Measurements from ENCODE around the gene CCDC102A. TPM values are rescaled to one million over a fixed set of nuclear protein-coding genes. Genes with fewer than 3 reads are reported as not detected.

Gene CCDC102A
- total RNA-seq, 2 experiments from 2014 or later = 17.2 to 18.5 TPM

DNA sequence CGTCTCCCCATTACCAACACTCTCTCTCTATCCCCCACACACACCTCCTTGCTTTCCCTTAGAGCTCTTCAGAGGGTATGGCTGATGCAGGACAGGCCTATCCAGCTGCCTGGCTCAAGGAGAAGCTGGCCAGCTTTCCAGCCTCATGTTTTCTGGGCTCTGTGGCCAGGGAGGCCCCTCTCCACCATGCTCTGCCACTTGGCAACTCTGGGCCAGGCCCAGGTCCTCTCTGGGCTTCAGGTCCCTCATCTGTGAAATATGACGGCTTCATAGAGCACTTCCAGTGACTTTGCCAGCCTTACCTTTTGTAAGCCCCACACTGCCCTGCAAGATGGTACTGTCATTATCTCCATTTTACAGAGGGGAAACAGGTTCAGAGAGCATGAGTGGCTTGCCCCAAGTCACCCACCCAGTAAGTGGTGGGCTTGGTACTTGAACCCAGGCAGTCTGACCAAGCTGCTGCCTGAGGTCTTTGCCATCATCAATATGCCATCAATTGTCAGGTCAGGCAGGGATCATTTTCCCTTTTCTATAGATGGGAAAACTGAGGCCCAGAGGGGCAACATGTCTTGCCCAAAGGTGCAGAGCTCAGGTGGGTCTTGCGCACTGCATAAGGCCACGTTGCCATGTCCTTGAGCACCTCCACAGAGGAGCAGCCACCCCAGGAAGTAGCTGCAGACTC lies 5.5 kb upstream of the CCDC102A start:
- CTCF ChIA-PET = interaction anchor here (0.9 to 2.1 kb wide), 6 partner anchors 22 to 107 kb away, joined by 3 to 17 read pairs (median 4); no protein-coding TSS in a partner anchor
- POLR2A ChIA-PET = interaction anchor here (0.5 to 1.1 kb wide), 3 partner anchors 18 to 30 kb away, joined by 3 to 5 read pairs (median 5); no protein-coding TSS in a partner anchor

- ChIA-PET CTCF (interaction anchor here (1.4 to 2.1 kb wide), 3 partner anchors 21 to 107 kb away, joined by 3 to 17 read pairs (median 7); no protein-coding TSS in a partner anchor), POLR2A (no interaction called here)
These were observed 4.8 kb upstream of the CCDC102A start for GRCh38 chr16:57540906-57541753.

- ChIA-PET CTCF (interaction anchor here (0.6 to 1.7 kb wide), 4 partner anchors 21 to 240 kb away, joined by 3 to 7 read pairs (median 4); no protein-coding TSS in a partner anchor), POLR2A (no interaction called here)
These were observed 4.0 kb upstream of the CCDC102A start for GRCh38 chr16:57540387-57540786.

GRCh38 chr16:57539072-57539796 lies 2.9 kb upstream of the CCDC102A start:
- ChIA-PET POLR2A (interaction anchor here (3.1 kb wide), 1 partner anchor 71 kb away, joined by 25 read pairs; no protein-coding TSS in a partner anchor), CTCF (interaction anchor here (0.8 to 3.3 kb wide), 5 partner anchors 11 to 239 kb away, joined by 3 to 20 read pairs (median 4); no protein-coding TSS in a partner anchor)

DNA sequence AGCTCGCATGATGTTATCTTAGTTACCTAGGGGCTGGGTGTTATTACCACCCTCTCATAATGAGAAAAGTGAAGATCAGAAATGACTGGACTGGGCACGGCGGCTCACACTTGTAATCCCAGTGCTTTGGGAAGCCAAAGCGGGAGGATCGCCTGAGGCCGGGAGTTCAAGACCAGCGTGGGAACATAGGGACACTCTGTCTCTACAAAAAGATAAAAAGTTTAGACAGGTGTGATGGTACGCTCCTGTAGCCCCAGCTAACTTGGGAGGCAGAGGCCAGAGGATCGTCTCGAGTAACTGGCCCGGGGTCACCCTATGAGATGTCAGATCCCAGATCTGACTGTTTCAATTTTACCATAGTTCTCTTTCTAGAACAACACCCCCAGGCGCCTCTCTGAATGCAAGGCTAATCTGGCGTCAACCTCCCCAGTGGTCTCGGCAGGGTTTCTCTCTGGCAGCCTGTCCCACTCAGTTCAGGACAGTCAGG lies 1.9 kb upstream of the CCDC102A start:
- ChIA-PET CTCF (interaction anchor here (0.8 to 3.3 kb wide), 6 partner anchors 10 to 110 kb away, joined by 3 to 20 read pairs (median 8); no protein-coding TSS in a partner anchor), POLR2A (interaction anchor here (1.7 to 3.1 kb wide), 3 partner anchors 38 to 72 kb away, joined by 5 to 25 read pairs (median 7); no protein-coding TSS in a partner anchor)

- POLR2A ChIA-PET = interaction anchor here (0.9 to 3.1 kb wide), 6 partner anchors 39 to 73 kb away, joined by 4 to 25 read pairs (median 6); partner anchors contain the start of gene DOK4
- CTCF ChIA-PET = interaction anchor here (0.7 to 3.3 kb wide), 8 partner anchors 9 to 111 kb away, joined by 3 to 20 read pairs (median 8); no protein-coding TSS in a partner anchor
These were observed 1.3 kb upstream of the CCDC102A start for GRCh38 chr16:57537581-57538234.

DNA sequence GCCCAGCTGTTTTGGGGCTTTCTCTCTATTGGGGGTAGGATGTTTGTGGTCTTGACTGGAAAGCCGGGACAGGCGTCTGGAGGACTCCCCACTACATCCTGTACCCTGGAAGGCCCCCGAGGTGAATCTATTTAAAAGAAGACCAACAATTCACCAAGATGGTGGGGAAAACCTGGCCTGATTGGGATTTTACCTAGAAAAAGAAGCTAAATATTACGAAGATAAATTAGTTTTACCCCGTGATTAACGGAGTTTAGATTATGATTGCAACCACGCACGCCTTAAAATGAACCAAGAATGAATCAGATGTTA lies 779 bp upstream of the CCDC102A start:
- POLR2A ChIA-PET = interaction anchor here (0.9 to 3.1 kb wide), 6 partner anchors 39 to 73 kb away, joined by 4 to 25 read pairs (median 6); partner anchors contain the start of gene DOK4
- CTCF ChIA-PET = interaction anchor here (0.7 to 3.3 kb wide), 8 partner anchors 9 to 111 kb away, joined by 3 to 20 read pairs (median 8); no protein-coding TSS in a partner anchor

DNA sequence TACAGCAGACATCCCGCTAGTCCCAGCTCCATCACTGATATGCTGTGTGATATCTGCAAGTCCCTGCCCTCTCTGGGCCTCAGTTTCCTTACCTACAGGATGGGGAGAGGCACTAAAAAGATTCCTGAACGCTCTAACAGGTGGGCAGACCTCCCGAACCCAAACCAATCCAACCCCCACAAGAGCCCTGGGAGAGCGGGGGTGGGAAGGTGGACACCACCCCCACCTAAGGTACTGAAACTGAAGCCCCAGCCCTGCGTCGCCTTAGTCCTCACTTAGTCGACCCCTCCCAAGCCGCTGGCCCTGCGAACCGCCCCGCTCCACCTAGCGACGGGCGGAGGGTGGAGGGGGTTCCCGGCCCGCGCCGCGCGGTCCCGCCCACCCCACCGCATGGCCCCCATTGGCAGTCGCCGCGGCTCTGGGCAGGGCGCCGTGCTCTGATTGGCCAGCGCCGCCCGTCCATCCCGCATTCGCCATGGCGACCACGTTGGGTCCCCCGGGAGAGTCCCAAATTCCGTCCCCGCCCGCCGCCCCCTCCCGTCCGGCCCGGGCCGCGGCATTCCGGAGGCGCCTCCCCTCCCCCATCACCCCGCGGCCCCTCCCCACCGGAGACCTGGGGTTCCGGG lies 578 bp downstream of the CCDC102A start:
- POLR2A ChIA-PET = interaction anchor here (0.9 to 1.4 kb wide), 2 partner anchors 49 to 55 kb away, joined by 4 to 6 read pairs; partner anchors contain the start of gene DOK4
- CTCF ChIA-PET = interaction anchor here (0.8 to 3.3 kb wide), 6 partner anchors 16 to 74 kb away, joined by 3 to 20 read pairs (median 7); partner anchors contain the start of gene POLR2C

GRCh38 chr16:57534881-57535658 lies 1.3 kb downstream of the CCDC102A start:
- POLR2A ChIA-PET = interaction anchor here (0.5 kb wide), 1 partner anchor 211 kb away, joined by 4 read pairs; no protein-coding TSS in a partner anchor
- CTCF ChIA-PET = interaction anchor here (0.8 to 1.3 kb wide), 3 partner anchors 15 to 235 kb away, joined by 3 to 4 read pairs (median 3); partner anchors contain the start of gene POLR2C

- ChIA-PET CTCF (interaction anchor here (0.6 to 1.8 kb wide), 4 partner anchors 14 to 234 kb away, joined by 3 to 5 read pairs (median 4); partner anchors contain the start of gene POLR2C), POLR2A (no interaction called here)
These were observed 2.0 kb downstream of the CCDC102A start for GRCh38 chr16:57534337-57534880.

GRCh38 chr16:57533431-57534336 lies 2.7 kb downstream of the CCDC102A start:
- ChIA-PET POLR2A (no interaction called here), CTCF (interaction anchor here (0.6 to 1.8 kb wide), 2 partner anchors 14 to 33 kb away, joined by 5 read pairs; no protein-coding TSS in a partner anchor)

DNA sequence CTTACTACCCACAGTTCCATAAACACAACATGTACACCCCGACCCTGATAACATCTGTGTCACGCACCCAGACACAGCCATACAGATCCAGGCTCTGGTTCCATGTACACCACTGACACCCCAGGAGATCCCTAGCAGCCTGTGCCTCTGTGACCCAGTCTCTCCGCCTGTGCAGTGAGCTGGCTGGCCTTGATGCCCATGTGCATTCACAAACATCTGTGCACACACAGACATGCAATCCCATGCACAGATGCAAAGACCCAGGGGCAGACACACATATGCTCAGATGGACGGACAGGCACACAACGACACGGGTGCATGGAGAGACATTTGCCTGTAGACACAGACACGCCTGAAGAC lies 4.1 kb downstream of the CCDC102A start:
- ChIA-PET CTCF (interaction anchor here (1.0 kb wide), 1 partner anchor 115 kb away, joined by 3 read pairs; no protein-coding TSS in a partner anchor), POLR2A (no interaction called here)

GRCh38 chr16:57531635-57532265 lies 4.6 kb downstream of the CCDC102A start:
- POLR2A ChIA-PET = no interaction called here
- CTCF ChIA-PET = interaction anchor here (1.0 to 4.7 kb wide), 2 partner anchors 13 to 115 kb away, joined by 3 to 34 read pairs; no protein-coding TSS in a partner anchor

DNA sequence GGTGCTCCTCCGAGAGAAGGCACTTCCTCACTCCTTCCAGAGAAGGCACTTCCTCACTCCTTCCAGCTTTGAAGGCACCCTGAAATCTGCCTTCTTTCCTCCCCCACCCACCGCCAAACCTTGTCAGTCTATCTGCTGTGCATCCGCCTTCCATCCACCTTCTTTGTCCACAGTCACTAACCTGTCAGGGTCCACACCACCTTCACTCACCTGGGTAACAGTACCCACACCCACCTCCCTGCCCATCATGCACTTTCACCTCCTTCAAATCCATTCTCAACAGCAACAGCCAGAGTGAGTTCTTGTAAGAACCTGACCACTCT lies 5.2 kb downstream of the CCDC102A start:
- POLR2A ChIA-PET = no interaction called here
- CTCF ChIA-PET = interaction anchor here (1.0 to 4.7 kb wide), 3 partner anchors 13 to 114 kb away, joined by 3 to 34 read pairs (median 5); no protein-coding TSS in a partner anchor

Measured in activated CD8-positive, alpha-beta memory T cell treated with anti-CD3 and anti-CD28 coated beads for 36 hours (primary cell).